ENCODE measurements around the gene EVX1. TPM values are rescaled to one million over a fixed set of nuclear protein-coding genes. Genes with fewer than 3 reads are reported as not detected.

The EVX1 gene
- total RNA-seq, 1 donor from 2014 or later = 0.79 TPM

DNA sequence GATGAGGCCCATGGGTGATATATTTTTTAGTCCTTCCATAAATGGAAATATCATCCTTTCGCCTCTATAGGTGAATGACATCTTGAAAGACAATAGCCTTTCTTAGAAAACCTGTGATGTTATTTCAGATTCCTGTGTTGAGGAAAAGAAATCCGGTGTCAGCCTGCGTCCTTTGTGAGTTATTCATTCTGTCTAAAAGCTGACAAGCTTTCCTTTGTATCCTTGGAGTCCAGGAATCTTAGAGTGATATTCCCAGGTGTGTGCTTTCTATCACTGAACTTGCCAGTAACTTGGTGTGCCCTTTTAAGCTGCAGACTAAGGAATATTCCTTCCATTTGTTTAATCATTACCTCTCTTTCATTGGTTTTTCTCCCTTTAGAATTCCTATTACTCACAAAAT lies 41.0 kb downstream of the EVX1 start:
- H3K4me1 Mint-ChIP-seq = no peaks in the 10 kb centered on the region
- TF ChIP-seq, protein P1, sequence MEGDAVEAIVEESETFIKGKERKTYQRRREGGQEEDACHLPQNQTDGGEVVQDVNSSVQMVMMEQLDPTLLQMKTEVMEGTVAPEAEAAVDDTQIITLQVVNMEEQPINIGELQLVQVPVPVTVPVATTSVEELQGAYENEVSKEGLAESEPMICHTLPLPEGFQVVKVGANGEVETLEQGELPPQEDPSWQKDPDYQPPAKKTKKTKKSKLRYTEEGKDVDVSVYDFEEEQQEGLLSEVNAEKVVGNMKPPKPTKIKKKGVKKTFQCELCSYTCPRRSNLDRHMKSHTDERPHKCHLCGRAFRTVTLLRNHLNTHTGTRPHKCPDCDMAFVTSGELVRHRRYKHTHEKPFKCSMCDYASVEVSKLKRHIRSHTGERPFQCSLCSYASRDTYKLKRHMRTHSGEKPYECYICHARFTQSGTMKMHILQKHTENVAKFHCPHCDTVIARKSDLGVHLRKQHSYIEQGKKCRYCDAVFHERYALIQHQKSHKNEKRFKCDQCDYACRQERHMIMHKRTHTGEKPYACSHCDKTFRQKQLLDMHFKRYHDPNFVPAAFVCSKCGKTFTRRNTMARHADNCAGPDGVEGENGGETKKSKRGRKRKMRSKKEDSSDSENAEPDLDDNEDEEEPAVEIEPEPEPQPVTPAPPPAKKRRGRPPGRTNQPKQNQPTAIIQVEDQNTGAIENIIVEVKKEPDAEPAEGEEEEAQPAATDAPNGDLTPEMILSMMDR (conservative IDR thresholded peaks at IDR 0.05) = no peak
- peaks cover 5% of the 10 kb centered on the region for H3K9me3 Mint-ChIP-seq
- no peaks in the 10 kb centered on the region for H3K36me3 Mint-ChIP-seq (ENCODE audit: low read depth)
- no peak overlapping the region for H3K4me3 Mint-ChIP-seq
- no peak for DNase-seq (ENCODE audit: low read depth, low spot score)
- H3K27me3 Mint-ChIP-seq (ENCODE audit: low read depth) = peaks cover 30% of the 10 kb centered on the region
- no peak overlapping the region for H3K27ac Mint-ChIP-seq (ENCODE audit: unreplicated experiment)

DNA sequence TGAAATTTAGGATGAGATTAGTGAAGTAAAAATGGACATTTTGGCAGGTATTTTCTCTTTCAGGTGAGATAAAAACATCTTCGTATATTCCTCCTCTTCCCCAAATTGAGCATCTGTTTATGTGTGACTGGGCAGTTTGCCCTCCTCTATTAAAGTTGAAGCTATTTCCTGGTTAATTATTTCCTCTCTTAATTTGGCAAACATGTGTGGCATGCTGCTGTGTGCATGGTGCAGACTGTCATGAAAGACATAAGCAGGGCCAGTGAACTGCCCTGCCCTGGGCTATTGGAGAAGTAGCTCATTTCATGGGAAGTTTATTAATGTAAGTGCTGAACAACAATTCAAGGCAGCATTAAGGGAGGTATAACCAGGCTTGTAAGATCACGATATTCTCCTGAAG lies 52.6 kb downstream of the EVX1 start:
- TF ChIP-seq, protein P1 (conservative IDR thresholded peaks at IDR 0.05) = no peak
- no peak for DNase-seq (ENCODE audit: low read depth, low spot score)
- Mint-ChIP-seq H3K27ac (ENCODE audit: unreplicated experiment) (no peak overlapping the region), H3K4me3 (no peak overlapping the region), H3K36me3 (ENCODE audit: low read depth) (no peaks in the 10 kb centered on the region), H3K9me3 (peaks cover 2% of the 10 kb centered on the region), H3K4me1 (no peaks in the 10 kb centered on the region), H3K27me3 (ENCODE audit: low read depth) (peaks cover 24% of the 10 kb centered on the region)

DNA sequence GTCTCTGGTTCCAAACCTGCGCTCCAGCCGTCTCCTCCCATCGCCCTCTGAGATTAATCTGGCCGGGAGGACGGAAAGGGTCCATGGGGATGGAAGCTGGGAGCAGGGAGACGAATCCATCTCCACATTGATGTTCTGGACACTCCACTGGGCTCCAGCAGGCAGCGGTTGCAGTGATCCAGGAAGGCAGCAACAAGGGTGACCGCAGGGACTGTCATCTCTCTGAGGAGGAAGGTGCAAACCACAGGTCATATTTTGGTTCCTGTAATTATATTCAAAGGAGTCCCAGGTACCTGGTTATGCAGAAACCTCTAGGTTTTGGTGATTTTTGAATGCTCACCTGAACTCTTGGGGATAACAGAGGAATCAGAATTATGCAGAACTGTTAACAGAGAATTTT lies 54.8 kb downstream of the EVX1 start:
- Mint-ChIP-seq H3K36me3 (ENCODE audit: low read depth) (no peaks in the 10 kb centered on the region), H3K27me3 (ENCODE audit: low read depth) (peaks cover 23% of the 10 kb centered on the region), H3K9me3 (no peaks in the 10 kb centered on the region), H3K4me1 (no peaks in the 10 kb centered on the region), H3K4me3 (no peak overlapping the region), H3K27ac (ENCODE audit: unreplicated experiment) (no peak overlapping the region)
- TF ChIP-seq, protein P1 (conservative IDR thresholded peaks at IDR 0.05) = no peak
- no peak for DNase-seq (ENCODE audit: low read depth, low spot score)

Other genes with a start within 250 kb of the EVX1 start
- 3.5 and 3.6 TPM in 2 replicates for gene HOXA1, start 146.8 kb upstream of the EVX1 start, total RNA-seq
- 41.2 and 41.6 TPM in 2 replicates for gene HOXA2, start 140.1 kb upstream of the EVX1 start, total RNA-seq
- gene HOXA4, start 112.0 kb upstream of the EVX1 start, total RNA-seq = 0.68 and 0.96 TPM in 2 replicates
- 3.2 and 4.3 TPM in 2 replicates for gene HOXA5, start 99.1 kb upstream of the EVX1 start, total RNA-seq
- gene HOXA6, start 95.0 kb upstream of the EVX1 start, total RNA-seq = 1.6 and 2.0 TPM in 2 replicates
- 10.6 and 11.3 TPM in 2 replicates for gene HOXA3, start 90.2 kb upstream of the EVX1 start, total RNA-seq
- gene HOXA7, start 86.1 kb upstream of the EVX1 start, total RNA-seq = 7.1 and 8.8 TPM in 2 replicates
- 9.0 and 10.0 TPM in 2 replicates for gene HOXA9, start 77.3 kb upstream of the EVX1 start, total RNA-seq
- gene HOXA10, start 68.5 kb upstream of the EVX1 start, total RNA-seq = 0.35 TPM in 1 of 2 replicates, not detected in the other
- not detected in 2 replicates for gene HOXA11, start 57.6 kb upstream of the EVX1 start, total RNA-seq
- not detected in 2 replicates for gene HOXA13, start 42.7 kb upstream of the EVX1 start, total RNA-seq